HG02588 (cell line): ENCODE results near the gene SMAD3.

ENCODE experiments used
- ATAC-seq: cut with Tn5 transposase; IDR thresholded peaks from one replicate; pipeline ENCODE4 v1.9.1; 2021; ENCODE audit warnings: mild to moderate bottlenecking, moderate library complexity; ENCODE audit not compliant: unreplicated experiment

Gene SMAD3

GRCh38 chr15:67178569-67179210, 113.3 kb downstream of the SMAD3 start:
- ATAC-seq, result no peak

- ATAC-seq, result no peak
These were observed 114.1 kb downstream of the SMAD3 start for GRCh38 chr15:67179411-67179995.

- ATAC-seq, result no peak
These were observed 114.6 kb downstream of the SMAD3 start for GRCh38 chr15:67180035-67180434.

- no peak for ATAC-seq
These were observed 115.3 kb downstream of the SMAD3 start for GRCh38 chr15:67180514-67181191.

- ATAC-seq, result no peak
These were observed 115.8 kb downstream of the SMAD3 start for GRCh38 chr15:67181221-67181639.

- no peak for ATAC-seq
These were observed 118.2 kb downstream of the SMAD3 start for GRCh38 chr15:67183443-67184169.

GRCh38 chr15:67184208-67184925, 119.0 kb downstream of the SMAD3 start:
- no peak for ATAC-seq

- no peak for ATAC-seq
These were observed 119.6 kb downstream of the SMAD3 start for GRCh38 chr15:67185051-67185450.

- ATAC-seq, result no peak
These were observed 120.3 kb downstream of the SMAD3 start for GRCh38 chr15:67185621-67186225.

- no peak for ATAC-seq
These were observed 120.8 kb downstream of the SMAD3 start for GRCh38 chr15:67186226-67186649.

- ATAC-seq, result no peak
These were observed 121.3 kb downstream of the SMAD3 start for GRCh38 chr15:67186688-67187087.

- ATAC-seq, result no peak
These were observed 122.0 kb downstream of the SMAD3 start for GRCh38 chr15:67187351-67187854.

GRCh38 chr15:67188551-67189218, 123.3 kb downstream of the SMAD3 start:
- no peak for ATAC-seq

- no peak for ATAC-seq
These were observed 124.1 kb downstream of the SMAD3 start for GRCh38 chr15:67189326-67190051.

GRCh38 chr15:67190326-67190725, 124.9 kb downstream of the SMAD3 start:
- ATAC-seq, result no peak

GRCh38 chr15:67190813-67191212, 125.4 kb downstream of the SMAD3 start:
- no peak for ATAC-seq

- ATAC-seq, result no peak
These were observed 126.9 kb downstream of the SMAD3 start for GRCh38 chr15:67192185-67192820.

- ATAC-seq, result no peak
These were observed 128.0 kb downstream of the SMAD3 start for GRCh38 chr15:67193223-67193990.
